Hepatocyte (in vitro differentiated cells): ENCODE measurements around the gene TMOD1. TPM values are rescaled to one million over a fixed set of nuclear protein-coding genes. Genes with fewer than 3 reads are reported as not detected.

Experiments
- DNase-seq: peaks from one replicate; pipeline ENCODE4 v3.0.0-alpha.2; 2016; ENCODE audit warnings: low spot score
- H2AFZ ChIP-seq: fragments of 200-600 bp; sonication (generic); 2 replicates; pipeline ENCODE4 v1.6.0; 2016; ENCODE audit warnings: antibody characterized with exemption, mild to moderate bottlenecking
- H3K27ac ChIP-seq: fragments of 200-600 bp; sonication (generic); 2 replicates; pipeline ENCODE4 v1.5.1; 2016; ENCODE audit warnings: mild to moderate bottlenecking
- H3K27me3 ChIP-seq: fragments of 200-600 bp; sonication (generic); 2 replicates; pipeline ENCODE4 v1.6.1; 2016
- H3K36me3 ChIP-seq: fragments of 200-600 bp; sonication (generic); replicated peaks from 2 replicates; pipeline ENCODE4 v1.5.1; 2016; ENCODE audit warnings: low read depth; ENCODE audit not compliant: insufficient read depth
- H3K4me1 ChIP-seq: fragments of 200-600 bp; sonication (generic); 2 replicates; pipeline ENCODE4 v1.5.1; 2016; ENCODE audit warnings: mild to moderate bottlenecking, moderate library complexity; ENCODE audit not compliant: insufficient read depth
- H3K4me2 ChIP-seq: fragments of 200-600 bp; sonication (generic); 2 replicates; pipeline ENCODE4 v1.6.0; 2016
- H3K4me3 ChIP-seq: fragments of 200-600 bp; sonication (generic); 2 replicates; pipeline ENCODE4 v1.5.1; 2016; ENCODE audit warnings: mild to moderate bottlenecking
- H3K79me2 ChIP-seq: fragments of 200-600 bp; sonication (generic); 2 replicates; pipeline ENCODE4 v1.6.0; 2017; ENCODE audit warnings: mild to moderate bottlenecking
- H3K9me2 ChIP-seq: fragments of 200-600 bp; sonication (generic); replicated peaks from 2 replicates; pipeline ENCODE4 v1.6.0; 2017; ENCODE audit warnings: mild to moderate bottlenecking; ENCODE audit not compliant: insufficient read depth
- H3K9me3 ChIP-seq: fragments of 200-600 bp; sonication (generic); 2 replicates; pipeline ENCODE4 v1.5.1; 2016; ENCODE audit warnings: low read depth, mild to moderate bottlenecking
- H4K20me1 ChIP-seq: fragments of 200-600 bp; sonication (generic); 2 replicates; pipeline ENCODE4 v1.6.0; 2016; ENCODE audit warnings: mild to moderate bottlenecking; ENCODE audit not compliant: insufficient read depth, poor library complexity, severe bottlenecking
- EZH2 ChIP-seq: fragments of 200-600 bp; sonication (generic); IDR thresholded peaks from 2 replicates; pipeline ENCODE4 v1.6.1; 2016; ENCODE audit warnings: antibody characterized with exemption, mild to moderate bottlenecking, borderline replicate concordance
- EZH2phosphoT487 ChIP-seq: fragments of 200-600 bp; sonication (generic); IDR thresholded peaks from one replicate; pipeline ENCODE4 v1.6.1; 2018; ENCODE audit warnings: antibody characterized with exemption, mild to moderate bottlenecking, low read depth, moderate library complexity; ENCODE audit not compliant: unreplicated experiment, severe bottlenecking
- WGBS: methylation state at CpG from one replicate; pipeline ENCODE4 v1.1.6; 2016; ENCODE audit warnings: low lambda C conversion rate; ENCODE audit errors: missing lambda C conversion rate; 5-methylcytosine and 5-hydroxymethylcytosine counted together
- polyA plus RNA-seq: library from polyadenylated mRNA; unstranded; fragments of >200 nt; fragmentation: Nextera tagmentation; extraction: Ambion mirVana; gene quantifications from 2 replicates; pipeline ENCODE4 v1.2.1, GENCODE V29; 2016
- total RNA-seq: library from RNA; depleted of rRNA; stranded (reverse); fragments of >200 nt; gene quantifications from 2 replicates; pipeline ENCODE4 v1.2.3, GENCODE V29; 2014
- TF ChIP-seq, protein P1 (sequence below): fragments of 200-600 bp; sonication (generic); IDR thresholded peaks from 2 replicates; pipeline ENCODE4 v1.5.1; 2016; ENCODE audit warnings: antibody characterized with exemption, mild to moderate bottlenecking; ENCODE audit not compliant: poor library complexity

Gene TMOD1
- total and polyA plus RNA-seq, 2 experiments from 2014 or later, result 0.47 to 3.5 TPM

GRCh38 chr9:97480749-97481148, 20.7 kb upstream of the TMOD1 start:
- no peak overlapping the region for H2AFZ ChIP-seq
- H3K4me3 ChIP-seq, result no peak overlapping the region
- H3K9me2 ChIP-seq, result no peaks in the 10 kb centered on the region
- no peaks in the 10 kb centered on the region for H4K20me1 ChIP-seq
- no peaks in the 10 kb centered on the region for H3K4me1 ChIP-seq
- no peaks in the 10 kb centered on the region for H3K79me2 ChIP-seq
- H3K9me3 ChIP-seq, result no peaks in the 10 kb centered on the region
- no peaks in the 10 kb centered on the region for H3K27me3 ChIP-seq
- H3K27ac ChIP-seq, result no peak overlapping the region
- TF ChIP-seq EZH2 (no peak), EZH2phosphoT487 (no peak)
- TF ChIP-seq, protein P1, sequence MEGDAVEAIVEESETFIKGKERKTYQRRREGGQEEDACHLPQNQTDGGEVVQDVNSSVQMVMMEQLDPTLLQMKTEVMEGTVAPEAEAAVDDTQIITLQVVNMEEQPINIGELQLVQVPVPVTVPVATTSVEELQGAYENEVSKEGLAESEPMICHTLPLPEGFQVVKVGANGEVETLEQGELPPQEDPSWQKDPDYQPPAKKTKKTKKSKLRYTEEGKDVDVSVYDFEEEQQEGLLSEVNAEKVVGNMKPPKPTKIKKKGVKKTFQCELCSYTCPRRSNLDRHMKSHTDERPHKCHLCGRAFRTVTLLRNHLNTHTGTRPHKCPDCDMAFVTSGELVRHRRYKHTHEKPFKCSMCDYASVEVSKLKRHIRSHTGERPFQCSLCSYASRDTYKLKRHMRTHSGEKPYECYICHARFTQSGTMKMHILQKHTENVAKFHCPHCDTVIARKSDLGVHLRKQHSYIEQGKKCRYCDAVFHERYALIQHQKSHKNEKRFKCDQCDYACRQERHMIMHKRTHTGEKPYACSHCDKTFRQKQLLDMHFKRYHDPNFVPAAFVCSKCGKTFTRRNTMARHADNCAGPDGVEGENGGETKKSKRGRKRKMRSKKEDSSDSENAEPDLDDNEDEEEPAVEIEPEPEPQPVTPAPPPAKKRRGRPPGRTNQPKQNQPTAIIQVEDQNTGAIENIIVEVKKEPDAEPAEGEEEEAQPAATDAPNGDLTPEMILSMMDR, result no peak
- no peak for DNase-seq
- WGBS, result 63% methylated on average over 1 of the region's 1 CpG
- no peaks in the 10 kb centered on the region for H3K36me3 ChIP-seq
- H3K4me2 ChIP-seq, result no peak overlapping the region

- WGBS, result 96% methylated on average over 1 of the region's 1 CpG
- DNase-seq, result no peak
- no peaks in the 10 kb centered on the region for H4K20me1 ChIP-seq
These were observed 17.3 kb upstream of the TMOD1 start for GRCh38 chr9:97484134-97484533.

GRCh38 chr9:97487107-97487506, 14.4 kb upstream of the TMOD1 start:
- Histone ChIP-seq H3K4me3 (no peak overlapping the region), H3K9me3 (peaks cover 4% of the 10 kb centered on the region), H3K27ac (no peak overlapping the region), H3K79me2 (no peaks in the 10 kb centered on the region), H2AFZ (no peak overlapping the region), H3K36me3 (no peaks in the 10 kb centered on the region), H3K4me1 (no peaks in the 10 kb centered on the region), H4K20me1 (no peaks in the 10 kb centered on the region), H3K4me2 (no peak overlapping the region), H3K27me3 (no peaks in the 10 kb centered on the region), H3K9me2 (no peaks in the 10 kb centered on the region)
- 77% methylated on average over 2 of the region's 2 CpGs for WGBS
- DNase-seq, result no peak
- no peak for TF ChIP-seq EZH2
- TF ChIP-seq, protein P1, result peak; percentile 5
- TF ChIP-seq EZH2phosphoT487, result no peak

More at GRCh38 chr9:97484134-97484533, 17.3 kb upstream of the TMOD1 start:
- H3K4me1 ChIP-seq, result no peaks in the 10 kb centered on the region
- H3K4me2 ChIP-seq, result no peak overlapping the region
- no peak overlapping the region for H3K4me3 ChIP-seq
- H3K9me3 ChIP-seq, result peaks cover 4% of the 10 kb centered on the region
- TF ChIP-seq, protein P1, result no peak
- TF ChIP-seq EZH2phosphoT487 (no peak), EZH2 (no peak)
- no peaks in the 10 kb centered on the region for H3K36me3 ChIP-seq
- H3K9me2 ChIP-seq, result no peaks in the 10 kb centered on the region
- H2AFZ ChIP-seq, result no peak overlapping the region
- H3K79me2 ChIP-seq, result no peaks in the 10 kb centered on the region
- no peaks in the 10 kb centered on the region for H3K27me3 ChIP-seq
- H3K27ac ChIP-seq, result no peak overlapping the region

DNA sequence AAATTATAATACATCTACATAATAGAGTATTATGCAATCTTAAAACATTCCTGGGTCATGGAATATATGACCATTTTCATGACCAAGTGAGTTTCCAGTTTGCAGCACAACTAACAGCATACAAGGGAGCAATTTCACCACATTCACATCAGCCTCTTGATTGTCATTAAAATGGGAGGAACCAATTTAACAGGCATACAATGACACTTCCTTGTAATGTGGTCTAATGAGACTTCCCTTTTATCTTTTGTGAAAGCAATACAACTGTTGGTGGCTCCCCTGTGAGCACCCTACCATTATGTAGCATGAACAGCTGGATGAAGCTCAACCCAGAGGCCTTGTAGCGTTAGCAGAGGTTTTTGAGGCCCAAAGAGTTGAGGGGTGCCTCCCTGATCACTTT, 13.6 kb upstream of the TMOD1 start:
- H2AFZ ChIP-seq, result no peak overlapping the region
- H3K27me3 ChIP-seq, result no peaks in the 10 kb centered on the region
- H3K4me2 ChIP-seq, result no peak overlapping the region
- no peak for TF ChIP-seq EZH2phosphoT487
- TF ChIP-seq EZH2, result no peak
- TF ChIP-seq, protein P1, result no peak
- no peaks in the 10 kb centered on the region for H3K4me1 ChIP-seq
- H3K4me3 ChIP-seq, result no peak overlapping the region
- whole genome bisulfite sequencing, result 100% methylated on average over 1 of the region's 1 CpG
- H3K36me3 ChIP-seq, result no peaks in the 10 kb centered on the region
- no peaks in the 10 kb centered on the region for H3K79me2 ChIP-seq
- DNase-seq, result no peak
- H4K20me1 ChIP-seq, result no peaks in the 10 kb centered on the region
- peaks cover 4% of the 10 kb centered on the region for H3K9me3 ChIP-seq
- H3K27ac ChIP-seq, result no peak overlapping the region
- H3K9me2 ChIP-seq, result no peaks in the 10 kb centered on the region
